Measurements from ENCODE around the gene ELOVL6.

ELOVL6 gene

GRCh38 chr4:110020646-110021443 is 177.6 kb downstream of the ELOVL6 start:
- DNase-seq: no peak

GRCh38 chr4:110020139-110020538 is 178.3 kb downstream of the ELOVL6 start:
- DNase-seq: no peak

GRCh38 chr4:110019153-110019552 is 179.3 kb downstream of the ELOVL6 start:
- no peak for DNase-seq

GRCh38 chr4:110014233-110014632 is 184.2 kb downstream of the ELOVL6 start:
- DNase-seq: no peak

GRCh38 chr4:110012917-110013316 is 185.5 kb downstream of the ELOVL6 start:
- no peak for DNase-seq

- no peak for DNase-seq
These were observed 187.6 kb downstream of the ELOVL6 start for GRCh38 chr4:110010797-110011196.

GRCh38 chr4:110009550-110009949 is 188.9 kb downstream of the ELOVL6 start:
- DNase-seq: no peak

- no peak for DNase-seq
These were observed 189.9 kb downstream of the ELOVL6 start for GRCh38 chr4:110008540-110008939.

- DNase-seq: no peak
These were observed 191.2 kb downstream of the ELOVL6 start for GRCh38 chr4:110007217-110007616.

GRCh38 chr4:110005461-110006056 is 192.9 kb downstream of the ELOVL6 start:
- peak; percentile 72 for DNase-seq

GRCh38 chr4:110004556-110004955 is 193.9 kb downstream of the ELOVL6 start:
- DNase-seq: no peak

GRCh38 chr4:110003401-110004187 is 194.8 kb downstream of the ELOVL6 start:
- no peak for DNase-seq

GRCh38 chr4:110002326-110002725 is 196.1 kb downstream of the ELOVL6 start:
- no peak for DNase-seq

GRCh38 chr4:109999585-109999912 is 198.9 kb downstream of the ELOVL6 start:
- no peak for DNase-seq

- DNase-seq: peak; percentile 76
These were observed 199.4 kb downstream of the ELOVL6 start for GRCh38 chr4:109998867-109999584.

- no peak for DNase-seq
These were observed 201.9 kb downstream of the ELOVL6 start for GRCh38 chr4:109996526-109996925.

All from CD4-positive, alpha-beta T cell treated with Interleukin-21 for 1 hour (primary cell).